Measurements from ENCODE around the gene RIT1. TPM values are rescaled to one million over a fixed set of nuclear protein-coding genes. Genes with fewer than 3 reads are reported as not detected.
A peak's percentile ranks its signal among the peaks of the same experiment; 100 is the strongest.

RIT1 gene
- total and polyA plus RNA-seq, 2 of the 13 experiments (the other 11 are each of a cell fraction or from before 2014, with no cell fraction given) = 12.2 to 32.2 TPM

DNA sequence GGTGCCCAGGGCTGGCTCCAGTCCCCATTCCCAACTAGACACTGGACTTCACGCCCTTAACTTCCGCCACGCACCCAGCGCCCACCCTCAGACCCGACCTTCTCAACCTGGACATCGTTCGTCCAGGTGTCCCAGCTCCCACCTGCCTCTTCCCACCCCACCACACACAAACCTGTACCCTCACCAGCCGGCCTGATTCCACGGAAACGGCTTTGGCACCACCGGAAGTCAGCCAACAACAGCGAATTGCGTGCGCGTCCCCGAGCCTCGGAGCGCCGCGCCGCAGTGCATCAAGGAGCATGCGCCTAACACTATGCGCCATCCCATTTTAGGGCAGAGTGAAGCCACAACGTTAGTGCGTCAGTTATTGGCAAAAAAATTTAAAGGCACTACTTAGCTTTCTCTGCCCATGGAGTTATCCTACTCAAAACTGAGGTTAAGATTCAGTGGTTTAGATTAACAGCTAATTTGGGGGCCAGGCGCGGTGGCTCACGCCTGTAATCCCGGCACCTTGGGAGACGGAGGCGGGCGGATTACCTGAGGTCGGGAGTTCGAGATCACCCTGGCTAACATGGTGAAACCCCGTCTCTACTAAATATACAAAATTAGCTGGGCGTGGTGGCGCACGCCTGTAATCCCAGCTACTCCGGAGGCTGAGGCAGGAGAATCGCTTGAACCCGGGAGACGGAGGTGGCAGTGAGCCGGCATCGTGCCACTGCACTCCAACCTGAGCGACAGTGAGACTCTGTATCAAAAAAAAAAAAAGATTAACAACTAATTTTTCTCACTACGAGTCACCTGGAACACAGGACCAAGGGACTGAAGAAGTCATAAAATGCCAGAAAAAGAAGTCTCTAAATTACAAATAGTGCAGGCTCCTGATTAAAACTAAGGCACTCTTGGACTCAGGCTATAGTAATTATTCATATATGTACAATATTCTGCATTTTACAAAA lies 53.9 kb downstream of the RIT1 start, which contains the start of gene GON4L (continued):
- TF ChIP-seq, protein P1, sequence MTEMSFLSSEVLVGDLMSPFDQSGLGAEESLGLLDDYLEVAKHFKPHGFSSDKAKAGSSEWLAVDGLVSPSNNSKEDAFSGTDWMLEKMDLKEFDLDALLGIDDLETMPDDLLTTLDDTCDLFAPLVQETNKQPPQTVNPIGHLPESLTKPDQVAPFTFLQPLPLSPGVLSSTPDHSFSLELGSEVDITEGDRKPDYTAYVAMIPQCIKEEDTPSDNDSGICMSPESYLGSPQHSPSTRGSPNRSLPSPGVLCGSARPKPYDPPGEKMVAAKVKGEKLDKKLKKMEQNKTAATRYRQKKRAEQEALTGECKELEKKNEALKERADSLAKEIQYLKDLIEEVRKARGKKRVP (CRISPR knock-in tag; IDR thresholded peaks at IDR 0.05) = peak in 1 of 2 experiments; percentile 64; a peak in 2 of 4 replicates
- TF ChIP-seq, protein P2, sequence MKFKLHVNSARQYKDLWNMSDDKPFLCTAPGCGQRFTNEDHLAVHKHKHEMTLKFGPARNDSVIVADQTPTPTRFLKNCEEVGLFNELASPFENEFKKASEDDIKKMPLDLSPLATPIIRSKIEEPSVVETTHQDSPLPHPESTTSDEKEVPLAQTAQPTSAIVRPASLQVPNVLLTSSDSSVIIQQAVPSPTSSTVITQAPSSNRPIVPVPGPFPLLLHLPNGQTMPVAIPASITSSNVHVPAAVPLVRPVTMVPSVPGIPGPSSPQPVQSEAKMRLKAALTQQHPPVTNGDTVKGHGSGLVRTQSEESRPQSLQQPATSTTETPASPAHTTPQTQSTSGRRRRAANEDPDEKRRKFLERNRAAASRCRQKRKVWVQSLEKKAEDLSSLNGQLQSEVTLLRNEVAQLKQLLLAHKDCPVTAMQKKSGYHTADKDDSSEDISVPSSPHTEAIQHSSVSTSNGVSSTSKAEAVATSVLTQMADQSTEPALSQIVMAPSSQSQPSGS (CRISPR knock-in tag; IDR thresholded peaks at IDR 0.05) = peak; percentile 79
- TF ChIP-seq ZBTB38 (CRISPR knock-in tag; IDR thresholded peaks at IDR 0.05) (peak; percentile 59; the same call in 1 of the 2 replicates), ELF3 (CRISPR knock-in tag; IDR thresholded peaks at IDR 0.05) (peak; percentile 57; the same call in 1 of the 2 replicates), ZIK1 (CRISPR knock-in tag; IDR thresholded peaks at IDR 0.05; ENCODE audit: borderline replicate concordance, low read depth) (0 out of 2 replicates have a peak, but pooled peaks have one; percentile 46), ZNF883 (CRISPR knock-in tag; IDR thresholded peaks at IDR 0.05; ENCODE audit: not compliant biosample characterization) (peak; percentile 36), REPIN1 (CRISPR knock-in tag; IDR thresholded peaks at IDR 0.05; ENCODE audit: borderline replicate concordance, low read depth) (peak; percentile 66; the same call in 1 of the 2 replicates), ZNF33A (CRISPR knock-in tag; IDR thresholded peaks at IDR 0.05; ENCODE audit: borderline replicate concordance) (peak; percentile 68; the same call in 1 of the 2 replicates), ZNF572 (CRISPR knock-in tag; IDR thresholded peaks at IDR 0.05) (peak; percentile 93; the same call in 1 of the 2 replicates)
- TF ChIP-seq, protein P3, sequence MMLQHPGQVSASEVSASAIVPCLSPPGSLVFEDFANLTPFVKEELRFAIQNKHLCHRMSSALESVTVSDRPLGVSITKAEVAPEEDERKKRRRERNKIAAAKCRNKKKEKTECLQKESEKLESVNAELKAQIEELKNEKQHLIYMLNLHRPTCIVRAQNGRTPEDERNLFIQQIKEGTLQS (CRISPR knock-in tag; IDR thresholded peaks at IDR 0.05) = peak; percentile 12; the same call in 1 of the 2 replicates
- TF ChIP-seq, protein P4, sequence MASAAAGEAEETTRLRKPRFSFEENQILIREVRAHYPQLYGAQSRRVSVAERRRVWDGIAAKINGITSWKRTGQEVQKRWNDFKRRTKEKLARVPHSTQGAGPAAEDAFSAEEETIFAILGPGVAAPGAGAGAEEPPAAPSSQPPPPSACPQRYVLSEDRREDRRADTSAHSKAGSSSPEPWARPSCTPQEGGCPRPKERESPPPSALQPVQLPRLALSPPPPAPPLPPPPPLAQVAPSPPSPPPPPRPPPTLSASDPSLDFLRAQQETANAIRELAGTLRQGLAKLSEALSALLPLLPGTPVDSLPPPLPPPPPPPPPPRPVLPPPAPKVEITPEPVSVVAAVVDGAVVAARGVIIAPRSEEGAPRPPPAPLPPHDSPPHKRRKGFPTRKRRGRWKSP (CRISPR knock-in tag; IDR thresholded peaks at IDR 0.05) = peak; percentile 71
- TF ChIP-seq, protein P5, sequence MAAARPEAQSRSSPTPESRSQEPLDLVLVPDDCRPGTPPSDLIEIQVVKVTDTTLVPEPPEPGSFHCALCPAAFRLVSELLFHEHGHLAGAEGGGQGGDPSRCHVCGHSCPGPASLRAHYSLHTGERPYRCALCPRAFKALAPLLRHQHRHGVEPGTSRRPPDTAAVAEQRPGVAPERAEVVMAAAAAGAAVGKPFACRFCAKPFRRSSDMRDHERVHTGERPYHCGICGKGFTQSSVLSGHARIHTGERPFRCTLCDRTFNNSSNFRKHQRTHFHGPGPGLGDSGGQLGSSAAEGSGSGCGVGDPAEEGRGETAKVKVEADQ (CRISPR knock-in tag; IDR thresholded peaks at IDR 0.05; ENCODE audit: borderline replicate concordance) = no peak
- TF ChIP-seq, protein P6, sequence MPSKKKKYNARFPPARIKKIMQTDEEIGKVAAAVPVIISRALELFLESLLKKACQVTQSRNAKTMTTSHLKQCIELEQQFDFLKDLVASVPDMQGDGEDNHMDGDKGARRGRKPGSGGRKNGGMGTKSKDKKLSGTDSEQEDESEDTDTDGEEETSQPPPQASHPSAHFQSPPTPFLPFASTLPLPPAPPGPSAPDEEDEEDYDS (CRISPR knock-in tag; IDR thresholded peaks at IDR 0.05) = peak; percentile 83
- TF ChIP-seq, protein P7, sequence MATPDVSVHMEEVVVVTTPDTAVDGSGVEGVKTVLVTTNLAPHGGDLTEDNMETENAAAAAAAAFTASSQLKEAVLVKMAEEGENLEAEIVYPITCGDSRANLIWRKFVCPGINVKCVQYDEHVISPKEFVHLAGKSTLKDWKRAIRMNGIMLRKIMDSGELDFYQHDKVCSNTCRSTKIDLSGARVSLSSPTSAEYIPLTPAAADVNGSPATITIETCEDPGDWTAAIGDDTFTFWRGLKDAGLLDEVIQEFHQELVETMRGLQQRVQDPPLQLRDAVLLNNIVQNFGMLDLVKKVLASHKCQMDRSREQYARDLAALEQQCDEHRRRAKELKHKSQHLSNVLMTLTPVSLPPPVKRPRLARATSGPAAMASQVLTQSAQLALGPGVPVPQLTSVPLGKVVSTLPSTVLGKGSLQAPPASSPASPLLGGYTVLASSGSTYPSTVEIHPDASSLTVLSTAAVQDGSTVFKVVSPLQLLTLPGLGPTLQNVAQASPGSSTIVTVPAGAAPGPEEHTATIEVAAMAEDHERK (CRISPR knock-in tag; IDR thresholded peaks at IDR 0.05; ENCODE audit: low read depth) = peak; percentile 97
- TF ChIP-seq, protein P8, sequence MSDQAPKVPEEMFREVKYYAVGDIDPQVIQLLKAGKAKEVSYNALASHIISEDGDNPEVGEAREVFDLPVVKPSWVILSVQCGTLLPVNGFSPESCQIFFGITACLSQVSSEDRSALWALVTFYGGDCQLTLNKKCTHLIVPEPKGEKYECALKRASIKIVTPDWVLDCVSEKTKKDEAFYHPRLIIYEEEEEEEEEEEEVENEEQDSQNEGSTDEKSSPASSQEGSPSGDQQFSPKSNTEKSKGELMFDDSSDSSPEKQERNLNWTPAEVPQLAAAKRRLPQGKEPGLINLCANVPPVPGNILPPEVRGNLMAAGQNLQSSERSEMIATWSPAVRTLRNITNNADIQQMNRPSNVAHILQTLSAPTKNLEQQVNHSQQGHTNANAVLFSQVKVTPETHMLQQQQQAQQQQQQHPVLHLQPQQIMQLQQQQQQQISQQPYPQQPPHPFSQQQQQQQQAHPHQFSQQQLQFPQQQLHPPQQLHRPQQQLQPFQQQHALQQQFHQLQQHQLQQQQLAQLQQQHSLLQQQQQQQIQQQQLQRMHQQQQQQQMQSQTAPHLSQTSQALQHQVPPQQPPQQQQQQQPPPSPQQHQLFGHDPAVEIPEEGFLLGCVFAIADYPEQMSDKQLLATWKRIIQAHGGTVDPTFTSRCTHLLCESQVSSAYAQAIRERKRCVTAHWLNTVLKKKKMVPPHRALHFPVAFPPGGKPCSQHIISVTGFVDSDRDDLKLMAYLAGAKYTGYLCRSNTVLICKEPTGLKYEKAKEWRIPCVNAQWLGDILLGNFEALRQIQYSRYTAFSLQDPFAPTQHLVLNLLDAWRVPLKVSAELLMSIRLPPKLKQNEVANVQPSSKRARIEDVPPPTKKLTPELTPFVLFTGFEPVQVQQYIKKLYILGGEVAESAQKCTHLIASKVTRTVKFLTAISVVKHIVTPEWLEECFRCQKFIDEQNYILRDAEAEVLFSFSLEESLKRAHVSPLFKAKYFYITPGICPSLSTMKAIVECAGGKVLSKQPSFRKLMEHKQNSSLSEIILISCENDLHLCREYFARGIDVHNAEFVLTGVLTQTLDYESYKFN (CRISPR knock-in tag; conservative IDR thresholded peaks at IDR 0.05) = 0 out of 2 replicates have a peak, but pooled peaks have one; percentile 24
